IMR-90 (cell line): ENCODE data around the gene AP3M1. TPM values are rescaled to one million over a fixed set of nuclear protein-coding genes. Genes with fewer than 3 reads are reported as not detected.

Experiments used
- ATAC-seq: fragments of 200-7000 bp; cut with Tn5 transposase; 2 replicates; pipeline ENCODE4 v1.9.1; 2020; ENCODE audit warnings: low read depth, mild to moderate bottlenecking, moderate library complexity
- BruUV-seq: library from RNA; stranded (reverse); fragments of 400-500 nt; replicated peaks from 2 replicates; lab custom pipeline; 2021; lab: Mats Ljungman, UMichigan
- CTCF ChIA-PET: fragments of 300-600 bp; formaldehyde crosslinking; extraction: SDS; loops from one replicate; lab custom pipeline; 2021; ENCODE audit warnings: antibody characterized with exemption; lab: Yijun Ruan, JAX
- POLR2A ChIA-PET: fragments of 300-600 bp; sonication (Branson Sonifier 250); formaldehyde crosslinking; loops from one replicate; lab custom pipeline; 2022; ENCODE audit warnings: antibody characterized with exemption; ENCODE audit not compliant: unreplicated experiment; lab: Charles Lee
- DNase-seq: peaks from one replicate; pipeline ENCODE4 v3.0.0; 2013
- H2AFZ ChIP-seq: replicated peaks from 2 replicates; pipeline ENCODE3; 2013; ENCODE audit warnings: low read length, mild to moderate bottlenecking; ENCODE audit not compliant: poor library complexity
- H2AK5ac ChIP-seq: 2 replicates; pipeline ENCODE4 v1.6.1; 2013; ENCODE audit warnings: low read depth, low read length, inconsistent platforms
- H2AK9ac ChIP-seq: replicated peaks from 2 replicates; pipeline ENCODE3; 2013; ENCODE audit warnings: mild to moderate bottlenecking, low read depth, low read length, moderate library complexity; ENCODE audit not compliant: poor library complexity
- H2BK120ac ChIP-seq: 2 replicates; pipeline ENCODE4 v1.6.1; 2013; ENCODE audit warnings: low read depth, low read length, inconsistent platforms
- H2BK15ac ChIP-seq: 3 replicates; pipeline ENCODE4 v1.6.1; 2013; ENCODE audit warnings: low read depth, low read length, inconsistent platforms
- H2BK20ac ChIP-seq: 2 replicates; pipeline ENCODE4 v1.6.1; 2013; ENCODE audit warnings: low read depth, mild to moderate bottlenecking, inconsistent platforms, low read length, moderate library complexity
- H2BK5ac ChIP-seq: 2 replicates; pipeline ENCODE4 v1.6.1; 2013; ENCODE audit warnings: mild to moderate bottlenecking, low read depth, low read length, inconsistent platforms; ENCODE audit not compliant: poor library complexity, severe bottlenecking
- H3K14ac ChIP-seq: replicated peaks from 2 replicates; pipeline ENCODE4 v1.6.1; 2013; ENCODE audit warnings: low read depth, low read length, inconsistent platforms
- H3K18ac ChIP-seq: 2 replicates; pipeline ENCODE4 v1.6.1; 2013; ENCODE audit warnings: low read depth, low read length, control low read depth
- H3K23ac ChIP-seq: 2 replicates; pipeline ENCODE4 v1.6.1; 2013; ENCODE audit warnings: low read depth, low read length, inconsistent platforms
- H3K27ac ChIP-seq: 2 replicates; pipeline ENCODE4 v1.5.1; 2013; ENCODE audit warnings: mild to moderate bottlenecking, control low read depth, low read length; ENCODE audit not compliant: insufficient read depth
- H3K27me3 ChIP-seq: 2 replicates; pipeline ENCODE4 v1.6.1; 2013; ENCODE audit warnings: low read length; ENCODE audit not compliant: control insufficient read depth, insufficient read depth
- H3K36me3 ChIP-seq: 2 replicates; pipeline ENCODE4 v1.6.1; 2013; ENCODE audit warnings: low read length, mixed read lengths; ENCODE audit not compliant: control insufficient read depth, insufficient read depth
- H3K4ac ChIP-seq: 2 replicates; pipeline ENCODE4 v1.6.1; 2013; ENCODE audit warnings: low read depth, low read length, inconsistent platforms
- H3K4me1 ChIP-seq: 2 replicates; pipeline ENCODE4 v1.6.1; 2013; ENCODE audit warnings: low read length, mixed read lengths; ENCODE audit not compliant: control insufficient read depth, insufficient read depth
- H3K4me2 ChIP-seq: 2 replicates; pipeline ENCODE4 v1.6.1; 2013; ENCODE audit warnings: low read depth, mild to moderate bottlenecking, control low read depth, low read length, moderate library complexity
- H3K4me3 ChIP-seq: 2 replicates; pipeline ENCODE4 v1.5.1; 2013; ENCODE audit warnings: low read depth, mild to moderate bottlenecking, control low read depth, low read length, moderate library complexity; ENCODE audit not compliant: insufficient read depth
- H3K56ac ChIP-seq: 2 replicates; pipeline ENCODE4 v1.6.1; 2013; ENCODE audit warnings: low read length, inconsistent platforms; ENCODE audit not compliant: insufficient read depth; ENCODE audit errors: extremely low read depth
- H3K79me1 ChIP-seq, 2 experiments: 2 replicates each; pipeline ENCODE4 v1.6.1; 2013; ENCODE audit warnings: low read length in 2 of 2, inconsistent platforms in 1 of 2, low read depth in 1 of 2
- H3K9ac ChIP-seq: 2 replicates; pipeline ENCODE4 v1.6.1; 2013; ENCODE audit warnings: low read depth, low read length, control low read depth
- H3K9me1 ChIP-seq: 2 replicates; pipeline ENCODE4 v1.6.1; 2013; ENCODE audit warnings: low read length, inconsistent platforms; ENCODE audit not compliant: insufficient read depth
- H3K9me3 ChIP-seq: 2 replicates; pipeline ENCODE4 v1.6.1; 2013; ENCODE audit warnings: low read length; ENCODE audit not compliant: control insufficient read depth, insufficient read depth
- H4K20me1 ChIP-seq: 2 replicates; pipeline ENCODE4 v1.6.1; 2013; ENCODE audit warnings: low read length, inconsistent platforms; ENCODE audit not compliant: insufficient read depth
- H4K5ac ChIP-seq: 2 replicates; pipeline ENCODE4 v1.6.1; 2013; ENCODE audit warnings: mild to moderate bottlenecking, low read depth, low read length, control low read depth
- H4K8ac ChIP-seq, 2 experiments: 2 replicates each; pipeline ENCODE4 v1.6.1; 2013; ENCODE audit warnings: low read depth in 2 of 2, low read length in 2 of 2, control low read depth in 1 of 2, inconsistent platforms in 1 of 2
- H4K91ac ChIP-seq: 2 replicates; pipeline ENCODE4 v1.6.1; 2013; ENCODE audit warnings: low read depth, low read length, inconsistent platforms; ENCODE audit not compliant: insufficient read depth
- RFX5 ChIP-seq: IDR thresholded peaks from 2 replicates; pipeline ENCODE4 v1.8.0; 2012; ENCODE audit warnings: low read depth, mild to moderate bottlenecking, low read length, moderate library complexity
- WGBS, 2 experiments: methylation state at CpG; one replicate each; pipeline versions ENCODE4 v1.1.5 to v1.1.7; 2013; ENCODE audit warnings: missing lambda C conversion rate in 2 of 2; ENCODE audit not compliant: insufficient read length in 1 of 2; ENCODE audit errors: extremely low coverage in 2 of 2; 5-methylcytosine and 5-hydroxymethylcytosine counted together
- dilution Hi-C: fragments of 300-500 bp; cut with HindIII; formaldehyde crosslinking; loops from one replicate; pipeline ENCODE4 v1.14.3; 2018; ENCODE audit warnings: low sequenced_read_pairs; ENCODE audit not compliant: unreplicated experiment
- in situ Hi-C: fragments of 300-500 bp; cut with MboI; formaldehyde crosslinking; loops from 3 replicates; pipeline ENCODE4 v1.14.3; 2019; ENCODE audit warnings: low sequenced_read_pairs, inconsistent platforms, mixed read lengths
- intact Hi-C: fragments of 100-400 bp; cut with micrococcal nuclease; formaldehyde crosslinking; loops from 2 replicates; pipeline ENCODE4 v1.10.0; 2022
- polyA plus RNA-seq, 3 experiments: library from polyadenylated mRNA; depleted of rRNA; stranded (reverse); fragments of >200 nt; gene quantifications; 2 replicates each; pipeline ENCODE4 v1.2.3, GENCODE V29; 2012; ENCODE audit warnings: low replicate concordance in 1 of 3
- total RNA-seq: library from RNA; depleted of rRNA; stranded (reverse); fragments of >200 nt; gene quantifications from 2 replicates; pipeline ENCODE4 v1.2.3, GENCODE V29; 2012

Gene AP3M1
- total and polyA plus RNA-seq, 2 of the 4 experiments (the other 2 are of a cell fraction), result 26.6 to 46.4 TPM

DNA sequence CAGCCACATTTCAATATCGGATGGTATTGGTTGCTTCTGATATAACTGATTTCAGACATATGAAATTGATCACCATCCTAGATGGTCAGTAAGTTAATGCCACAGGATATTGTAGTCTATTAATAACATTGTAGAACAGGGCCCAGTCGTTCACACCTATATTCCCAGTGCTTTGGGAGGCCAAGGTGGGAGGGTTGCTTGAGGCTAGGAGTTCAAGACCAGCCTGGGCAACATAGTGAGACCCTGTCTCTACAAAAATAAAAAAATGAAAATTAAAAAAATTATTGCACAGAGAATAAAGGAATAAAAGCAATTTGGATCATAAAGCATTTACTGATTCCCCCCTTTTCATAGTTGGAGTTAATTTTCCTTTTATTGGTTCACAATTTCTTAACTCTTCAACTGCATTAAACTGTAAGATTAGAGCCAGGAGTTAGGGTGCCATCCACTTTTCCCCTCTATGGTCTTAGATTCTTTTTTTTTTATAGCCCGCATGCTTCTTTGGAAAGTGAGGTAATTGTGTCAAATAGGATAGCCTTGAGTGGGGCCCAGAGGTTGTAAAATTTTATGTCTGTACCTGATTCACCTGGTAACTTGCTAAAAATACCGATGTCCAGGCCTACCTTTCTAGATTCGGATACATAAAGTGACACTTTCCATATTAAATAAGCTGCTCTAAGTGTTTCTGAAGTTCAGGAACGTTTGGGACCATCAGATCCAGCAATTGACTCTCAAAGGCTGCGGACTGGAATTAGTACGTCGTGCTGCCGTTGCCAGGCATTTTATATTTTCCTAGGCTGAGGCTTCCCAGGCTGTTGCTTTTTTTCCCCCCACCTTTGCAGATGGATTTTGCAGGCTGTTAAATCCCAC lies 25.1 kb upstream of the AP3M1 start:
- no TSS peak for BruUV-seq
- WGBS, 2 experiments, result 4% methylated on average over 5 of the region's 10 CpGs; no CpG with 5 or more reads in 1 of the 2 experiments
- DNase-seq (no peak), ATAC-seq (no peak)
- Histone ChIP-seq H4K5ac (peak overlapping the region; percentile 48), H4K8ac (peak overlapping the region; percentile 80 to 97), H4K91ac (peak overlapping the region; percentile 73), H3K4me2 (peak overlapping the region; percentile 72), H2AFZ (peak overlapping the region; percentile 98), H3K56ac (peak overlapping the region; percentile 93), H3K79me1 (peaks cover 8 to 38% of the 10 kb centered on the region in 2 experiments; a peak in 3 of 4 replicates), H3K27me3 (no peaks in the 10 kb centered on the region), H3K9ac (peak overlapping the region; percentile 61), H2BK120ac (peak overlapping the region; percentile 29), H3K4me3 (peak overlapping the region; percentile 82), H2BK15ac (peak overlapping the region; percentile 45; the same call in 1 of the 3 replicates), H3K14ac (peak overlapping the region; percentile 71), H2BK20ac (no peak overlapping the region), H2AK9ac (peak overlapping the region; percentile 90), H3K4me1 (no peaks in the 10 kb centered on the region; the same call in 1 of the 2 replicates), H4K20me1 (no peaks in the 10 kb centered on the region), H2BK5ac (peak overlapping the region; percentile 71), H3K9me3 (no peaks in the 10 kb centered on the region), H3K23ac (peak overlapping the region; percentile 37), H3K9me1 (peaks cover 5% of the 10 kb centered on the region; the same call in 1 of the 2 replicates), H3K36me3 (no peaks in the 10 kb centered on the region), H3K4ac (peak overlapping the region; percentile 51), H3K18ac (peak overlapping the region; percentile 14; the same call in 1 of the 2 replicates), H2AK5ac (peak overlapping the region; percentile 41; the same call in 1 of the 2 replicates), H3K27ac (peak overlapping the region; percentile 40)
- intact Hi-C loops, result no loop called here
- no peak for TF ChIP-seq RFX5
- in situ Hi-C loops, result no loop called here
- ChIA-PET CTCF (no interaction called here), POLR2A (interaction anchor here (0.6 kb wide), 1 partner anchor 23 kb away, joined by 3 read pairs; no protein-coding TSS in a partner anchor)
- dilution Hi-C loops, result no loop called here
